Activated CD4-positive, alpha-beta T cell treated with anti-CD3 and anti-CD28 coated beads for 36 hours (primary cell): ENCODE data around the gene FBXL4. TPM values are rescaled to one million over a fixed set of nuclear protein-coding genes. Genes with fewer than 3 reads are reported as not detected.

Experiments used
- ATAC-seq: fragments of 200-7000 bp; cut with Tn5 transposase; one replicate; pipeline ENCODE4 v1.10.0; 2021; ENCODE audit warnings: mild to moderate bottlenecking, moderate library complexity
- CTCF ChIA-PET: fragments of 350-600 bp; sonication (Branson Sonifier 250); formaldehyde crosslinking; loops from one replicate; lab custom pipeline; 2021; ENCODE audit warnings: antibody characterized with exemption; lab: Charles Lee
- POLR2A ChIA-PET: fragments of 350-600 bp; sonication (Branson Sonifier 250); formaldehyde crosslinking; loops from one replicate; lab custom pipeline; 2021; ENCODE audit warnings: antibody characterized with exemption, inconsistent platforms; lab: Charles Lee
- DNase-seq: peaks from one replicate; pipeline ENCODE4 v3.0.0-alpha.2; 2020
- H3K27ac Mint-ChIP-seq: one replicate; pipeline ENCODE4 v1.8.0; 2021; ENCODE audit warnings: mixed read lengths
- H3K27me3 Mint-ChIP-seq: one replicate; pipeline ENCODE4 v1.8.0; 2021; ENCODE audit warnings: mixed read lengths
- H3K36me3 Mint-ChIP-seq: one replicate; pipeline ENCODE4 v1.8.0; 2021; ENCODE audit warnings: low read depth, mixed read lengths
- H3K4me1 Mint-ChIP-seq: one replicate; pipeline ENCODE4 v1.8.0; 2021; ENCODE audit warnings: mixed read lengths
- H3K4me3 Mint-ChIP-seq: one replicate; pipeline ENCODE4 v1.8.0; 2021; ENCODE audit warnings: mild to moderate bottlenecking, moderate library complexity, mixed read lengths
- H3K9me3 Mint-ChIP-seq: one replicate; pipeline ENCODE4 v1.8.0; 2021; ENCODE audit warnings: low read depth, mixed read lengths
- intact Hi-C, 2 experiments: fragments of 100-400 bp; cut with DNase I in 1 of 2; cut with micrococcal nuclease in 1 of 2; formaldehyde crosslinking; loops; one replicate each; pipeline versions ENCODE4 v1.14.2 to v1.15.1; 2022 to 2024; cut with DNase I, micrococcal nuclease
- total RNA-seq, 2 experiments: library from RNA; stranded (reverse); gene quantifications; one replicate each; pipeline ENCODE4 v1.2.3, GENCODE V29; 2021

Gene FBXL4
- total RNA-seq, 2 experiments from 2014 or later: 16.2 to 16.5 TPM

DNA sequence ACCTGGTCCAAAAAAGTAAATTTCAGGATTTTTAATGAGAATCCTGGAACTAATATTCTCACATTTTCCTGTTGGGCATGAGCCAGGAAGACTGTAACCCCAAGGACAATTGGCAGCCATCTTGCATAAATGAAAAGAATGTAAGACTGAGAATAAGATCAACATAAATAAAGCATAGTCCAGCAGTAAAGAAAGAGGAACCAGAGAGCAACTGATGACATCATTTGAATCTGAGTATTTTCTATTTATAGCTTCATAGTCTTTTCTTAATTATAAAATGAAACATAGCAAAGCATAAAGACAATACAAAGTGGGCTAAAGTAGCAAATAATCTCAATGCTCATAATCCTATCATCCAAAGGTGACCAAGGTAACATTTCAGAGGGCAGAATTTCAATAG, 26.6 kb upstream of the FBXL4 start:
- ChIA-PET POLR2A (no interaction called here), CTCF (no interaction called here)
- no peaks in the 10 kb centered on the region for H3K4me1 Mint-ChIP-seq
- H3K36me3 Mint-ChIP-seq: no peaks in the 10 kb centered on the region
- H3K4me3 Mint-ChIP-seq: no peak overlapping the region
- no peaks in the 10 kb centered on the region for H3K27me3 Mint-ChIP-seq
- no peak overlapping the region for H3K27ac Mint-ChIP-seq
- H3K9me3 Mint-ChIP-seq: no peaks in the 10 kb centered on the region
- intact Hi-C loops: no loop called here
- DNase-seq: no peak
- ATAC-seq: no peak

- DNase-seq (no peak), ATAC-seq (no peak)
- Mint-ChIP-seq H3K9me3 (peaks cover 2% of the 10 kb centered on the region), H3K4me1 (no peaks in the 10 kb centered on the region), H3K36me3 (no peaks in the 10 kb centered on the region), H3K27ac (no peak overlapping the region), H3K4me3 (no peak overlapping the region), H3K27me3 (no peaks in the 10 kb centered on the region)
- intact Hi-C loops: no loop called here
- ChIA-PET CTCF (interaction anchor here (0.7 kb wide), 1 partner anchor 1619 kb away, joined by 3 read pairs; no protein-coding TSS in a partner anchor), POLR2A (no interaction called here)
These were observed 25.8 kb upstream of the FBXL4 start for GRCh38 chr6:98973571-98973970.

GRCh38 chr6:98971303-98971702, 23.6 kb upstream of the FBXL4 start:
- POLR2A ChIA-PET: no interaction called here
- Mint-ChIP-seq H3K36me3 (no peaks in the 10 kb centered on the region), H3K4me3 (no peak overlapping the region), H3K27me3 (no peaks in the 10 kb centered on the region), H3K4me1 (no peaks in the 10 kb centered on the region), H3K9me3 (peaks cover 2% of the 10 kb centered on the region), H3K27ac (no peak overlapping the region)
- ATAC-seq (no peak), DNase-seq (no peak)
- intact Hi-C loops: no loop called here
- CTCF ChIA-PET: no interaction called here

DNA sequence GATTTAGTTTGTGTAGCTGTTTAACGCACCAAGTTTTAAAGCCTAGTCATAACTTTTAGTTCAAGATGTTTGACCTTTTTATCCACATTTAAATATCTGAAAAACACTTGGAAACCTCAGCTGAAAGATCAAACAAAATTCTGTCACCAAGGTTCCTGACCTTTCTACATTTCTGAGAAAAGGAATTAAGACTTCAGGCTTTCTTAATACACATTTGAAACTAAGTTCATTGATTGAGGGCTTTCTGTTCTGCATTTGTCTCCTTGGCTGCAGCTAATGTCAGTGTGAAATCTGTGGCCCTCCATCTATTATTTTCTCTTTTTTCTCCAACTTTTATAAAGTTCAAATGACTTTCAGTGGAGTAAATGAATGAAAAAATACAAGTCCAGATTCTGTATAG, 22.7 kb upstream of the FBXL4 start:
- H3K4me3 Mint-ChIP-seq: no peak overlapping the region
- no peak for ATAC-seq

GRCh38 chr6:98967616-98968015, 19.9 kb upstream of the FBXL4 start:
- H3K27me3 Mint-ChIP-seq: peaks cover 14% of the 10 kb centered on the region
- H3K4me1 Mint-ChIP-seq: no peaks in the 10 kb centered on the region
- H3K9me3 Mint-ChIP-seq: peaks cover 2% of the 10 kb centered on the region
- H3K36me3 Mint-ChIP-seq: no peaks in the 10 kb centered on the region
- ChIA-PET POLR2A (no interaction called here), CTCF (no interaction called here)
- no peak overlapping the region for H3K4me3 Mint-ChIP-seq
- DNase-seq: no peak
- H3K27ac Mint-ChIP-seq: no peak overlapping the region
- ATAC-seq: no peak
- intact Hi-C loops: no loop called here

More for the DNA sequence above, 22.7 kb upstream of the FBXL4 start:
- intact Hi-C loops: no loop called here
- Mint-ChIP-seq H3K27ac (no peak overlapping the region), H3K27me3 (peaks cover 2% of the 10 kb centered on the region), H3K9me3 (peaks cover 2% of the 10 kb centered on the region), H3K36me3 (no peaks in the 10 kb centered on the region), H3K4me1 (no peaks in the 10 kb centered on the region)
- no peak for DNase-seq
- CTCF ChIA-PET: no interaction called here
- POLR2A ChIA-PET: no interaction called here

DNA sequence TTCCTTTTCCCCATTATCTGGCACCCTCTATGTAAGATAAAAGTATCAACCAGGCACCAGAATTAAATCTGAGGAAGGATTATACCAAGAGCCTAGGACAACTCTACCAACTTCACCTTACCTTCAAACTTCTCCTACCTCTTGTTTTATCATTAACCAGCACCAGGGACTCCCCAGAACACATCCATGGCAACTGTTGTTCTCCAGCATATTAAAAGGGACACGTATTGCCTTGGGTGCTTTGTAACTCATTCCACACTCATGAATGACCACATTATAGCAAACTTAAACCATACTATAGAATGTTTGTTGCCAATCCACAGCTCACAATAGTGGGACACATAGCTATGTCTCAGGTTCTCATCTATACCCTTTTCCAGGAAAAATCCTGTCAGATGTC, 11.9 kb upstream of the FBXL4 start:
- no peaks in the 10 kb centered on the region for H3K9me3 Mint-ChIP-seq
- peaks cover 14% of the 10 kb centered on the region for H3K27me3 Mint-ChIP-seq
- ChIA-PET POLR2A (no interaction called here), CTCF (no interaction called here)
- ATAC-seq: no peak
- H3K36me3 Mint-ChIP-seq: no peaks in the 10 kb centered on the region
- no peaks in the 10 kb centered on the region for H3K4me1 Mint-ChIP-seq
- intact Hi-C loops: no loop called here
- no peak for DNase-seq
- H3K27ac Mint-ChIP-seq: no peak overlapping the region
- H3K4me3 Mint-ChIP-seq: no peak overlapping the region

DNA sequence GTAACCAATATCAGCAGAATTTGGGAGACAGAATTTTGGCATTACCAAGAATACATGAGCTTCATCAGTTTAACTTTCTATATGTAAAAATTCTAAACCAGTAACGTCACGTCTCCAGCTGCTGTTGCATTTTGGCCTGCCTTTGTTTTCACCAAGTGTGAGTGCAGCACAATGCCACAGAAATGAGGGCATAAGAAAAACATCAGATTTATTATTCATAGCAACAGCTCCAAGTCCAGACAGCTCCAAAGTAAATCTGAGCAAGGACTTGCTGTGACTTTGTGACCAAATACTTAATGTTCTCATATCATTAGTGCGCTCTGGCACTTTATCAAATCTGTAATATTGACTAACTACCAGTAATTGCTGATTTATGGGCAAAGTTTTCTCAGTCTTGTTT, 11.0 kb upstream of the FBXL4 start:
- POLR2A ChIA-PET: no interaction called here
- CTCF ChIA-PET: no interaction called here
- Mint-ChIP-seq H3K4me3 (no peak overlapping the region), H3K27me3 (peaks cover 9% of the 10 kb centered on the region), H3K9me3 (no peaks in the 10 kb centered on the region), H3K27ac (no peak overlapping the region), H3K4me1 (no peaks in the 10 kb centered on the region), H3K36me3 (no peaks in the 10 kb centered on the region)
- intact Hi-C loops: no loop called here
- ATAC-seq (no peak), DNase-seq (no peak)

DNA sequence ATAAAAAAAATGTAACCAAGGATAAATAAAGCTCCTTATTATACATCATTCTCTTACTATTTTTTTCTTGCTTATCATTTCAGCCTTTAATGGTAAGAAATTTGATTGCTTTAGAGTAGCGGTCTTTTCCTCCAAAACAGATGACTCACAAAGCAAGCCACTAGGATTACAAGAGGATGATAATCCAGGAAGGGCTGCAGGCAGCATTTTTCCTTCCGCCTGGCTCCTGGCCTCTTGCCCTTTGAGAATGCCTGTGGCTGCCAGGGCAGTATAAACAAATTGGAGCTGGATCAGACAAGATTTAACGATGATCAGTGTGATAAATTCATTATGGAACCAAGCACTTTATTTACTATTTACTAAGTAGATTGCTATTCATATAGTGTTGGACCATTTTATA, 9.7 kb upstream of the FBXL4 start:
- POLR2A ChIA-PET: no interaction called here
- DNase-seq (no peak), ATAC-seq (no peak)
- H3K9me3 Mint-ChIP-seq: no peaks in the 10 kb centered on the region
- no peaks in the 10 kb centered on the region for H3K36me3 Mint-ChIP-seq
- H3K27ac Mint-ChIP-seq: no peak overlapping the region
- peaks cover 4% of the 10 kb centered on the region for H3K27me3 Mint-ChIP-seq
- CTCF ChIA-PET: no interaction called here
- intact Hi-C loops: no loop called here
- no peaks in the 10 kb centered on the region for H3K4me1 Mint-ChIP-seq
- H3K4me3 Mint-ChIP-seq: no peak overlapping the region

GRCh38 chr6:98949589-98949988, 1.8 kb upstream of the FBXL4 start:
- Mint-ChIP-seq H3K36me3 (peaks cover 6% of the 10 kb centered on the region), H3K9me3 (no peaks in the 10 kb centered on the region), H3K4me3 (no peak overlapping the region), H3K27me3 (no peaks in the 10 kb centered on the region), H3K4me1 (peaks cover 23% of the 10 kb centered on the region), H3K27ac (no peak overlapping the region)
- intact Hi-C loops: loop anchor here (2.0 to 10.0 kb wide), 4 partner anchors 117 to 1667 kb away; partner anchors contain the start of genes COQ3 (in 1 of the 2), MMS22L (in 1 of the 2), POU3F2 (in 1 of the 2) and USP45 (in 1 of the 2)
- POLR2A ChIA-PET: no interaction called here
- ATAC-seq (no peak), DNase-seq (no peak)
- CTCF ChIA-PET: no interaction called here

DNA sequence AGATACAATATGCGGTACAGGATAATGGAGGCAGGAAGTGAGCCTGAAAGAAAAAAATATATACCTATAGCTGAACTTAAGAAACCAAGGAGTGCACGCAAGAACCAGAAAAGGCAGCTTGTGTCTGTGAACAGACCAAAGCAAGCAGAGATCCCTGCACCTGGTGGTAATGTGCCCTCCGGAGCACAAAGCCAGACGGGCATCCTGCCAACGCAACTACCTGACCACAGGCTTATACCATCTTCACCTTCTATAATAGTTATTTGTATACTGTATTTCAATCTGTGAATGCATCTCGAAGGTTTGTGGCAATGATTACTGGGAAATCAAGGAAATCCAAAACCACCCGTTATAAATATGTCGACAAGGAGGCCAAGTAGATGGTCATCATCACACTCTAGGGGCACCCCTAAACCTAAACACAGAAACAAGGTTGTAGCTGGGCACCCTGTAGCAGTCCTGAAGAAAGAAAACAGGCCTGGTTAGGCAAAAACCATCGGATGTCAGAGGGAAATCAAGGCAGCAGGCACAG, 801 bp downstream of the FBXL4 start:
- ChIA-PET POLR2A (no interaction called here), CTCF (no interaction called here)
- DNase-seq: peak; percentile 59
- peaks cover 19% of the 10 kb centered on the region for H3K36me3 Mint-ChIP-seq
- intact Hi-C loops: loop anchor here (1.0 to 10.0 kb wide), 5 partner anchors 115 to 1665 kb away; partner anchors contain the start of genes COQ3 (in 1 of the 2), MMS22L (in 1 of the 2), PNISR (in 1 of the 2) and POU3F2 (in 1 of the 2)
- peak overlapping the region; percentile 93 for H3K4me3 Mint-ChIP-seq
- H3K27ac Mint-ChIP-seq: peak overlapping the region; percentile 97
- H3K4me1 Mint-ChIP-seq: peaks cover 35% of the 10 kb centered on the region
- no peaks in the 10 kb centered on the region for H3K27me3 Mint-ChIP-seq
- peak; percentile 5 for ATAC-seq
- peaks cover 4% of the 10 kb centered on the region for H3K9me3 Mint-ChIP-seq

DNA sequence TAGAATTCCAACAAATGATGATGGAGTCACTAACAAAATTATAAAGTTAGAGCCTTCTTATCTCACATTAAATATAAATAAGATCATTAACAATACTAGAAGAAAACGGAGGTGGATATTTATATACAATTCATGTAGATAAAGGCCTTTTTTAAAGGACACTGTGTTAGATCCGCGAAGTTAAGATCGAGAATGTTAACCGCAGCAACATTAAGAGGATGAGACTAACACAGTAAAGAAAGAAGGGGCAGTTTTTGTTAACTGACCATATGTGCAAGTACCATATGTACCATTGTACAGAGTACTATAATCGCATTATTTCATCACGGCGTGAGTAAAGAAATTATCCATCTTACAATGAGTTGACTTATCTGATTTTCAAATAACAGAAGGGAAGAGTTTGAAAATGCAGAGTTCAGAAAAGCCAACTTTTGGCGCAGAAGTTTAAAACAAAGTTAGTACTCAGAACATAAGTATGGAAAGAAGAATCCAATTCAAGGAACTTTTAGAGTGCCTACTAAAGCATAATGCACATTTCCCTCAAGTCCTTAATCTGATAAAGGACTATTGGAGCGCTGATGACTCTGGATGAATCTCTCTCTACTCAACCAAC, 1.4 kb downstream of the FBXL4 start:
- ATAC-seq (no peak), DNase-seq (no peak)
- Mint-ChIP-seq H3K4me3 (peak overlapping the region; percentile 93), H3K4me1 (peaks cover 39% of the 10 kb centered on the region), H3K36me3 (peaks cover 23% of the 10 kb centered on the region), H3K27ac (peak overlapping the region; percentile 97), H3K9me3 (peaks cover 6% of the 10 kb centered on the region), H3K27me3 (no peaks in the 10 kb centered on the region)
- CTCF ChIA-PET: no interaction called here
- POLR2A ChIA-PET: no interaction called here
- intact Hi-C loops: loop anchor here (2.0 to 10.0 kb wide), 4 partner anchors 114 to 1664 kb away; partner anchors contain the start of genes COQ3 (in 1 of the 2), MMS22L (in 1 of the 2), PNISR (in 1 of the 2) and POU3F2 (in 1 of the 2)
